ENCODE data around the gene PRRT1B. TPM values are rescaled to one million over a fixed set of nuclear protein-coding genes. Genes with fewer than 3 reads are reported as not detected.

PRRT1B gene
- total and polyA plus RNA-seq, 4 donors, result 0.96 to 7.9 (median 3.8) TPM

DNA sequence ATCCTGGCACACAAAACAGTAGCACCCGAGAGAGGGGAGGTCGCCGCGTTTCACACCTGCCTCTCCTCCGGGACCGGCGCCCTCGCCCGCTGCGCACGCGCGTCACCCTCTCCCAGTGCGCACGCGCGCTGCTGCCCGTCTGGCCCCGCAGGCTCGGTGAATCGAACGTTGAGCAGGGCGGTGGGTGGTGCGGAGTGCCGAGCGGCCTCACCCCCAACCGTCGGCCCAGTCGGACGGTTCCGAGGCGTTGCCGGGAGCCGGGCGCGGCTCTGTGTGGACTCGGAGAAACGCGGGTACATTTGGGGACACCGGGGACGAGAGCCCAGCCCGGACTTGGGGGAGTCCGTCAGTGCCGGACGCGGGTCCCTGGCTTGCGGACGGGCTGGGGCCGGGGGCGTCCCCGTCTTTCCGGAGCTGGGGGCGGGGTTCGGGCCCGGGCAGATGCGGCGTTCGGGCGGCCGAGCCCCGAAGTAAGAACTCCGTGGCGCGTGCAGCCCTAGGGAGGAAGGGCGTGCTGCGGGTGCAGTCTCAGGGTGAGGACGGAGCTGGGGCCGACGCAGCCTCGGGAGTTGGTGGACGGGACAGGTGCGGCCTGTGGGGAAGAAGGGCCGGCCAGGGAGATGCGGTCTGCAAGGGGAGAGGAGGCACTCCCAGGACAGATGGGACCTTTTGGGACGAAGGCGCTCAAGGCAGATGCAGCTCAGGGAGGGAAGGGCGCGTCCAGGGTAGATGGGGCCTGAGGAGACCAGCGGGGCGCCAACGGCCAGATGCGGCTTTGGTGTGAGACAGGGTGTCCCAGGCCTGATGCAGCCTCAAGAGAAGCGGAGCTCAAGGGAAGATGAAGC, 42.3 kb upstream of the PRRT1B start, which contains the start of gene POMT1:
POMT1 (plus strand) TSS at position 138 of the 845 bp plus-strand sequence. CDS start 1,301 bp downstream, outside the sequence.
- peak; percentile 87 to 88 (median 87) for DNase-seq
- no peak for TF ChIP-seq CTCF (IDR thresholded peaks at IDR 0.05; ENCODE audit: control extremely low read depth, extremely low read depth)
- H3K27ac ChIP-seq (ENCODE audit: low read depth in 1 of 2, low read length in 1 of 2), result peak within 1 kb of the TSS; percentile 57 to 68

DNA sequence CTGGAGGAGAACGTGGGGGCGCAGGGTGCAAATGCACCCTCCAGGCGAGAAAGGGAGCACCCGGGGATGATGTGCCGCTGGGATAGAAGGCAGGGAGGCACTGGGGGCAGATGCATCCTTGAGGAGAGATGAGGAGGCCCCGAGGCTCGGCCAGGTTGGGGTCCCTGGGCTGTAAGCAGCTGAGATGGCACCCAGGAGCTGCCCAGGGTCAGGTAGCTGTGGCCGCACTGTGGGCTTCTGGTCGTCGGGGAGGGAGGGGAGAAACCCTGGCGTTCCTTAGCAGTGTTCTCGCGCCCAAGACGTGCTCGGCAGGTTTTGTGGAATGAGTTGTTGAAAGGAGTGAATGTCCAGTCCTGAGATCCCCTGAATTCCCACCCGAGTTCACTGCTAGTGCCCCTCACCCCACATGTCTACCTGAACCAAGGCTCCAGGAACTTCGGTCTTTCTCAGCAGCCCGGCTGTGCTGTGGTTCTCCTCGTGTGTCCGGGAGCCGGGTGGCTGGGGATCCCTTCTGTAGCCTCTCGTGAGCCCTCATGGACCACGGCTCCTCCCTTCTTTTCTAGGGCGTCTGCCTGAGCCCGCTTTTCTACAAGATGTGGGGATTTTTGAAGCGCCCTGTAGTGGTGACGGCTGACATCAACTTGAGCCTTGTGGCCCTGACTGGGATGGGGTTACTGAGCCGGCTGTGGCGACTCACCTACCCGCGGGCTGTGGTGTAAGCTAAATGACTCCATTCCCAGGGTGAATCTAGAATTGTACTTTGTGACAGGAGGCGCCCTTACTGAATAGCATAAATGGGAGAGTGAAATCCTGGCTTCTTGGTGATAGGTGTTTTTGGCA, 41.5 kb upstream of the PRRT1B start:
- ATAC-seq (ENCODE audit: insufficient read depth, low FRiP score), result no peak
- no peak for DNase-seq
- H3K36me3 ChIP-seq (ENCODE audit: control insufficient read depth in 4 of 4, insufficient read depth in 4 of 4, low read length in 4 of 4), result peaks cover 0 to 18% (median 9%) of the 10 kb centered on the region in 4 donors
- no peaks in the 10 kb centered on the region for H3K9me3 ChIP-seq (ENCODE audit: control insufficient read depth in 4 of 4, insufficient read depth in 3 of 4, low read length in 3 of 4)
- H3K27ac ChIP-seq (ENCODE audit: low read depth in 1 of 2, low read length in 1 of 2), result no peak overlapping the region
- H3K9ac ChIP-seq (ENCODE audit: insufficient read depth in 1 of 2, low read length in 2 of 2), result peak overlapping the region in 1 of 2 donors; percentile 73
- H3K4me3 ChIP-seq, result peak overlapping the region; percentile 71
- no peaks in the 10 kb centered on the region for H3K27me3 ChIP-seq (ENCODE audit: control insufficient read depth in 3 of 3, insufficient read depth in 3 of 3, low read length in 2 of 3)
- TF ChIP-seq CTCF (IDR thresholded peaks at IDR 0.05; ENCODE audit: control extremely low read depth, extremely low read depth), result no peak
- WGBS, 2 donors, result 25 to 34% methylated on average over 32 of the region's 32 CpGs
- H3K4me1 ChIP-seq (ENCODE audit: control insufficient read depth in 5 of 5, insufficient read depth in 5 of 5, low read length in 5 of 5), result peaks cover 0 to 11% (median 10%) of the 10 kb centered on the region in 5 donors

More for the DNA sequence above, 42.3 kb upstream of the PRRT1B start, which contains the start of gene POMT1:
- H3K9me3 ChIP-seq (ENCODE audit: control insufficient read depth in 4 of 4, insufficient read depth in 3 of 4, low read length in 3 of 4), result no peaks in the 10 kb centered on the region
- peak; percentile 94 for ATAC-seq (ENCODE audit: insufficient read depth, low FRiP score)
- H3K9ac ChIP-seq (ENCODE audit: insufficient read depth in 1 of 2, low read length in 2 of 2), result peak within 1 kb of the TSS in 1 of 2 donors; percentile 73
- H3K4me1 ChIP-seq (ENCODE audit: control insufficient read depth in 5 of 5, insufficient read depth in 5 of 5, low read length in 5 of 5), result peaks cover 0 to 11% (median 10%) of the 10 kb centered on the region in 5 donors
- WGBS, 2 donors, result 0% methylated on average over 72 to 83 of the region's 83 CpGs
- H3K4me3 ChIP-seq, result peak within 1 kb of the TSS; percentile 71
- no peaks in the 10 kb centered on the region for H3K27me3 ChIP-seq (ENCODE audit: control insufficient read depth in 3 of 3, insufficient read depth in 3 of 3, low read length in 2 of 3)
- peaks cover 0 to 21% (median 13%) of the 10 kb centered on the region in 4 donors for H3K36me3 ChIP-seq (ENCODE audit: control insufficient read depth in 4 of 4, insufficient read depth in 4 of 4, low read length in 4 of 4)

- no peak for TF ChIP-seq CTCF (IDR thresholded peaks at IDR 0.05; ENCODE audit: control extremely low read depth, extremely low read depth)
- no peak overlapping the region for H3K27ac ChIP-seq (ENCODE audit: low read depth in 1 of 2, low read length in 1 of 2)
- no peak overlapping the region for H3K9ac ChIP-seq (ENCODE audit: insufficient read depth in 1 of 2, low read length in 2 of 2)
- ATAC-seq (ENCODE audit: insufficient read depth, low FRiP score) (no peak), DNase-seq (no peak)
- H3K4me3 ChIP-seq, result no peak overlapping the region
- H3K9me3 ChIP-seq (ENCODE audit: control insufficient read depth in 4 of 4, insufficient read depth in 3 of 4, low read length in 3 of 4), result no peaks in the 10 kb centered on the region
- no peaks in the 10 kb centered on the region for H3K27me3 ChIP-seq (ENCODE audit: control insufficient read depth in 3 of 3, insufficient read depth in 3 of 3, low read length in 2 of 3)
- H3K36me3 ChIP-seq (ENCODE audit: control insufficient read depth in 4 of 4, insufficient read depth in 4 of 4, low read length in 4 of 4), result peaks cover 0 to 13% (median 9%) of the 10 kb centered on the region in 4 donors
- peaks cover 0 to 11% (median 10%) of the 10 kb centered on the region in 5 donors for H3K4me1 ChIP-seq (ENCODE audit: control insufficient read depth in 5 of 5, insufficient read depth in 5 of 5, low read length in 5 of 5)
- whole genome bisulfite sequencing, 2 donors, result 92 to 97% methylated on average over 8 of the region's 8 CpGs
These were observed 40.3 kb upstream of the PRRT1B start for GRCh38 chr9:131505012-131505411.

Measured in lung (tissue), 12 donors.